Measurements from ENCODE around the gene SPAG8. TPM values are rescaled to one million over a fixed set of nuclear protein-coding genes. Genes with fewer than 3 reads are reported as not detected.

SPAG8 gene
- total RNA-seq, 4 donors from 2014 or later: 0.94 TPM; not detected in 3

- H3K4me1 ChIP-seq: no peaks in the 10 kb centered on the region
- H3K36me3 ChIP-seq: no peaks in the 10 kb centered on the region
- no peak for TF ChIP-seq POLR2A (IDR thresholded peaks at IDR 0.05)
- TF ChIP-seq CTCF (IDR thresholded peaks at IDR 0.05): no peak
- no peaks in the 10 kb centered on the region for H3K9me3 ChIP-seq
- H3K4me3 ChIP-seq: no peak overlapping the region
- H3K27ac ChIP-seq: no peak overlapping the region
- H3K27me3 ChIP-seq: no peaks in the 10 kb centered on the region
- no peak for DNase-seq
Observed at GRCh38 chr9:35820076-35820475, 8.0 kb upstream of the SPAG8 start.

- DNase-seq: no peak
- Histone ChIP-seq H3K9me3 (no peaks in the 10 kb centered on the region), H3K4me3 (no peak overlapping the region), H3K4me1 (peaks cover 0 to 9% (median 4%) of the 10 kb centered on the region in 4 donors), H3K36me3 (no peaks in the 10 kb centered on the region), H3K27me3 (no peaks in the 10 kb centered on the region), H3K27ac (no peak overlapping the region)
- no peak for TF ChIP-seq POLR2A (IDR thresholded peaks at IDR 0.05)
- no peak for TF ChIP-seq CTCF (IDR thresholded peaks at IDR 0.05)
Observed at GRCh38 chr9:35818341-35818740, 6.3 kb upstream of the SPAG8 start.

GRCh38 chr9:35816708-35817107 lies 4.6 kb upstream of the SPAG8 start:
- DNase-seq: no peak
- Histone ChIP-seq H3K4me3 (no peak overlapping the region), H3K27ac (no peak overlapping the region), H3K4me1 (peaks cover 0 to 22% (median 6%) of the 10 kb centered on the region in 4 donors), H3K9me3 (no peaks in the 10 kb centered on the region), H3K36me3 (no peaks in the 10 kb centered on the region), H3K27me3 (no peaks in the 10 kb centered on the region)
- no peak for TF ChIP-seq POLR2A (IDR thresholded peaks at IDR 0.05)

GRCh38 chr9:35814841-35815543 lies 2.9 kb upstream of the SPAG8 start, which contains the start of gene HINT2:
Gene HINT2, minus strand, starts transcription at chr9:35815042. Its CDS starts 63 bp downstream, at chr9:35814979.
- peak within 1 kb of the TSS; percentile 71 to 99 (median 92) for H3K4me3 ChIP-seq
- H3K27ac ChIP-seq: peak within 1 kb of the TSS; percentile 93 to 100 (median 99)
- DNase-seq: peak; percentile 97 to 100 (median 100)
- H3K36me3 ChIP-seq: no peaks in the 10 kb centered on the region
- peak in 1 of 6 experiments; percentile 1 for TF ChIP-seq CTCF (IDR thresholded peaks at IDR 0.05)
- peak; percentile 96 to 97 for TF ChIP-seq POLR2A (IDR thresholded peaks at IDR 0.05)
- H3K4me1 ChIP-seq: peaks cover 0 to 30% (median 8%) of the 10 kb centered on the region in 4 donors
- H3K9me3 ChIP-seq: no peaks in the 10 kb centered on the region
- H3K27me3 ChIP-seq: no peaks in the 10 kb centered on the region

GRCh38 chr9:35814106-35814840 lies 2.2 kb upstream of the SPAG8 start:
- DNase-seq: peak; percentile 69 to 84 (median 74)
- peaks cover 0 to under 1% (median 0%) of the 10 kb centered on the region in 3 donors for H3K36me3 ChIP-seq
- H3K9me3 ChIP-seq: no peaks in the 10 kb centered on the region
- H3K27me3 ChIP-seq: no peaks in the 10 kb centered on the region
- peak in 1 of 2 donors; percentile 6 for TF ChIP-seq POLR2A (IDR thresholded peaks at IDR 0.05)
- TF ChIP-seq CTCF (IDR thresholded peaks at IDR 0.05): peak in 4 of 6 experiments; percentile 19 to 34 (median 34)
- H3K4me1 ChIP-seq: peaks cover 0 to 30% (median 8%) of the 10 kb centered on the region in 4 donors
- H3K27ac ChIP-seq: peak overlapping the region; percentile 93 to 100 (median 99)
- H3K4me3 ChIP-seq: peak overlapping the region; percentile 71 to 99 (median 92)

All from Peyer's patch (tissue), 4 donors.